ENCODE measurements around the gene PFN4.

- TF ChIP-seq MAX (IDR thresholded peaks at IDR 0.05), result no peak
- TF ChIP-seq POLR2A (IDR thresholded peaks at IDR 0.05; ENCODE audit: borderline replicate concordance, extremely low read depth, insufficient read depth, insufficient read length), result no peak
- TF ChIP-seq POLR2AphosphoS5 (IDR thresholded peaks at IDR 0.05; ENCODE audit: low read depth, low read length), result no peak
- no peak for TF ChIP-seq ZNF274 (IDR thresholded peaks at IDR 0.05; ENCODE audit: low read depth, low read length)
These were observed 17.3 kb downstream of the PFN4 start for GRCh38 chr2:24105816-24106215.

Data from HCT116 (cell line).